IMR-90 (cell line): Measurements from ENCODE around the gene PRSS37.
"Not testable (repeated sequence)": the region's sequence is repeated elsewhere in the genome, so short reads cannot be mapped to it uniquely, and the experiment has no call there.

ENCODE experiments used
- BHLHE40 ChIP-seq: fragments of 150-350 bp; IDR thresholded peaks from 2 replicates; pipeline ENCODE4 v1.6.1; 2016; ENCODE audit warnings: mild to moderate bottlenecking, low read depth, low read length
- CEBPB ChIP-seq: IDR thresholded peaks from 2 replicates; pipeline ENCODE4 v1.6.1; 2012; ENCODE audit warnings: low read depth, low read length, improper control_type of control experiment
- POLR2A ChIP-seq: IDR thresholded peaks from 2 replicates; pipeline ENCODE4 v1.6.1; 2012; ENCODE audit warnings: mild to moderate bottlenecking, low read depth, low read length
- RFX5 ChIP-seq: IDR thresholded peaks from 2 replicates; pipeline ENCODE4 v1.8.0; 2012; ENCODE audit warnings: low read depth, mild to moderate bottlenecking, low read length, moderate library complexity
- SMC3 ChIP-seq: fragments of 150-350 bp; IDR thresholded peaks from 2 replicates; pipeline ENCODE4 v1.6.1; 2016; ENCODE audit warnings: low read depth, mild to moderate bottlenecking, antibody characterized with exemption, low read length, moderate library complexity
- TF ChIP-seq, protein P1 (sequence below): conservative IDR thresholded peaks from 2 replicates; pipeline ENCODE4 v1.5.1; 2012; ENCODE audit warnings: mild to moderate bottlenecking, low read depth, low read length, improper control_type of control experiment
- TF ChIP-seq, protein P2 (sequence below): fragments of 150-350 bp; IDR thresholded peaks from 2 replicates; pipeline ENCODE4 v1.6.1; 2017; ENCODE audit warnings: mild to moderate bottlenecking, antibody characterized with exemption, low read length, low read depth

DNA sequence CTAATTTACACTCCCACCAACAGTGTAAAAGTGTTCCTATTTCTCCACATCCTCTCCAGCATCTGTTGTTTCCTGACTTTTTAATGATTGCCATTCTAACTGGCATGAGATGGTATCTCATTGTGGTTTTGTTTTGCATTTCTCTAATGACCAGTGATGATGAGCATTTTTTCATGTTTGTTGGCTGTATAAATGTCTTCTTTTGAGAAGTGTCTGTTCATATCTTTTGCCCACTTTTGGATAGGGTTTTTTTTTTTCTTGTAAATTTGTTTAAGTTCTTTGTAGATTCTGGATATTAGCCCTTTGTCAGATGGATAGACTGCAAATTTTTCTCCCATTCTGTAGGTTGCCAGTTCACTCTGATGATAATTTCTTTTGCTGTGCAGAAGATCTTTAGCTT lies 18.9 kb downstream of the PRSS37 start:
- TF ChIP-seq, protein P1, sequence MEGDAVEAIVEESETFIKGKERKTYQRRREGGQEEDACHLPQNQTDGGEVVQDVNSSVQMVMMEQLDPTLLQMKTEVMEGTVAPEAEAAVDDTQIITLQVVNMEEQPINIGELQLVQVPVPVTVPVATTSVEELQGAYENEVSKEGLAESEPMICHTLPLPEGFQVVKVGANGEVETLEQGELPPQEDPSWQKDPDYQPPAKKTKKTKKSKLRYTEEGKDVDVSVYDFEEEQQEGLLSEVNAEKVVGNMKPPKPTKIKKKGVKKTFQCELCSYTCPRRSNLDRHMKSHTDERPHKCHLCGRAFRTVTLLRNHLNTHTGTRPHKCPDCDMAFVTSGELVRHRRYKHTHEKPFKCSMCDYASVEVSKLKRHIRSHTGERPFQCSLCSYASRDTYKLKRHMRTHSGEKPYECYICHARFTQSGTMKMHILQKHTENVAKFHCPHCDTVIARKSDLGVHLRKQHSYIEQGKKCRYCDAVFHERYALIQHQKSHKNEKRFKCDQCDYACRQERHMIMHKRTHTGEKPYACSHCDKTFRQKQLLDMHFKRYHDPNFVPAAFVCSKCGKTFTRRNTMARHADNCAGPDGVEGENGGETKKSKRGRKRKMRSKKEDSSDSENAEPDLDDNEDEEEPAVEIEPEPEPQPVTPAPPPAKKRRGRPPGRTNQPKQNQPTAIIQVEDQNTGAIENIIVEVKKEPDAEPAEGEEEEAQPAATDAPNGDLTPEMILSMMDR = not testable (repeated sequence)
- not testable (repeated sequence) for TF ChIP-seq POLR2A, BHLHE40, RFX5, SMC3, CEBPB
- TF ChIP-seq, protein P2, sequence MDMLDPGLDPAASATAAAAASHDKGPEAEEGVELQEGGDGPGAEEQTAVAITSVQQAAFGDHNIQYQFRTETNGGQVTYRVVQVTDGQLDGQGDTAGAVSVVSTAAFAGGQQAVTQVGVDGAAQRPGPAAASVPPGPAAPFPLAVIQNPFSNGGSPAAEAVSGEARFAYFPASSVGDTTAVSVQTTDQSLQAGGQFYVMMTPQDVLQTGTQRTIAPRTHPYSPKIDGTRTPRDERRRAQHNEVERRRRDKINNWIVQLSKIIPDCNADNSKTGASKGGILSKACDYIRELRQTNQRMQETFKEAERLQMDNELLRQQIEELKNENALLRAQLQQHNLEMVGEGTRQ = not testable (repeated sequence)
